HG02678 (cell line): ENCODE data around the gene TMEM141.
A peak's percentile ranks its signal among the peaks of the same experiment; 100 is the strongest.

Experiments used
- ATAC-seq: cut with Tn5 transposase; IDR thresholded peaks from one replicate; pipeline ENCODE4 v1.9.1; 2021; ENCODE audit warnings: mild to moderate bottlenecking, moderate library complexity; ENCODE audit not compliant: unreplicated experiment

Gene TMEM141

DNA sequence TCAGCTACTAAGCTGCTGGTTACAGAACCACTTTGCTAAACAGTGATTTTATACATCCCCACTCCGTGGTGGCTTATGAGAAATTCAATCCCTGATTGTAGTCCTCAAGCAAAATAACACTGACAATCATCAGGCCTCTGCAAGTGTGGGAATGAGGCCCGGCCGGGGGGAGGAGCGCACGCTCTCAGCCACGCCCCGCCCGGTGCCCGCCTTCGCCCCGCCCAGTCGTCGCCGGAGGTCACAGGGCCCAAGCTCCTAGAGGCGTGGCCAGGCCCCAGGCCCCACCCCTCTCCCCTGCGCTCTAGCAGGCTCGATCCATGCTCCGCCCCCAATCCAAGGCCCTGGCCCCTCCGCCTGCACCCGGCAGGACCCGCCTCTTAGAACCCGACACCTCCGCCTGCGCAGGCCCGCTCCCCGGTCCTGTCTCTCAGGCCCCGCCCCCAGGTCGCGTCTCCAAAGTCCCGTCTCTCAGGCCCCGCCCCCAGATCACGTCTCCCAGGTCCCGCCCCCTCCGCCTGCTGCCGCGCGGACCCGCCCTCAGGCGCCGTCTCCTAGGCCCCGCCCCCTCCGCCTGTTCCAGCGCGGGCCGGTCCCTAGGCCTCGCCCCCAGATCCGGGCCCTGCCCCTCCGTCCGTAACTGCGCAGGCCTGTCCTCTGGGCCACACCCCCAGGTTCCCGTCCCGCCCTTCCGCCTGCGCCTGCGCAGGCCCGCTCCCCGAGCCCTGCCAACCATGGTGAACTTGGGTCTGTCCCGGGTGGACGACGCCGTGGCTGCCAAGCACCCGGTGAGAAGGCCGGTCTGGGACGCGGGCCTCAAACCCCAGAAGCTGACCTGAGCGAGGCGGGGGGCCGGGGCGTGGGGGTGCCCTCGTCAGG, at the start of gene TMEM141:
TMEM141 (plus strand) TSS at position 705 of the 876 bp plus-strand sequence; CDS start at position 732, 27 bp downstream.
- peak; percentile 82 for ATAC-seq

DNA sequence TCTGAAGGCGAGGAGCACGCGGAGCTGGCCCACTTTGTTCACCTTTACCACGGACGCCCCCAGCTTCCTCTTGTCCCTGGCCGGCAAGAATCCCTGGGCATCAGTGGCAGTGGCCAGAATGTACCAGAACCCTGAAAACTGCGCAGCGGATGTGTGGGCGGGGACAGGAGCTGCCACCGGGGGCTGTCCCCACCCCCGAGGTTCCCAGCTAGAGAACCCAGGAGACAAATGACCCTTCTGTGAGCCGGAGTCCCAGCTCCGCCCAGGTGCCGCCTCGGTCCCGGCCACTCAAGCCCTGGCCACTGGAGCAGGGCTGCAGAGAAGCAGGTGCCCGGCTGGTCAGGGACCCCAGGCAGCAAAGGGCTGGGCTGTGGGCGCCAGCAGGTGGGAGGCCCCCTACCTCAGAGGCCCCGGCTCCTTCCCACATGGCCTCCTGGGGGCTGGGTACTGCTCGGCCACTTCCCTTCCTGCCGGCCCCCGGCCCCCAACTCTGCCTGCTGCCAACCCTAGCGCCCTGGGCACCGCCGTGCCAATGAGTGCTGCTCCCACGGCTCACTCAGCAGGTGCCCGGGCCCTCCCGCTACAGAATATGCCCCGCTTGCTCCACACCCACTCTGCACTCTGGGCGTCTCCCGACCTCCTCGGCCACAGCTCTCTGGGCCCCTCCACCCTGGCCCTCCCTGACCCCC, 49.1 kb upstream of the TMEM141 start:
- ATAC-seq, result no peak

DNA sequence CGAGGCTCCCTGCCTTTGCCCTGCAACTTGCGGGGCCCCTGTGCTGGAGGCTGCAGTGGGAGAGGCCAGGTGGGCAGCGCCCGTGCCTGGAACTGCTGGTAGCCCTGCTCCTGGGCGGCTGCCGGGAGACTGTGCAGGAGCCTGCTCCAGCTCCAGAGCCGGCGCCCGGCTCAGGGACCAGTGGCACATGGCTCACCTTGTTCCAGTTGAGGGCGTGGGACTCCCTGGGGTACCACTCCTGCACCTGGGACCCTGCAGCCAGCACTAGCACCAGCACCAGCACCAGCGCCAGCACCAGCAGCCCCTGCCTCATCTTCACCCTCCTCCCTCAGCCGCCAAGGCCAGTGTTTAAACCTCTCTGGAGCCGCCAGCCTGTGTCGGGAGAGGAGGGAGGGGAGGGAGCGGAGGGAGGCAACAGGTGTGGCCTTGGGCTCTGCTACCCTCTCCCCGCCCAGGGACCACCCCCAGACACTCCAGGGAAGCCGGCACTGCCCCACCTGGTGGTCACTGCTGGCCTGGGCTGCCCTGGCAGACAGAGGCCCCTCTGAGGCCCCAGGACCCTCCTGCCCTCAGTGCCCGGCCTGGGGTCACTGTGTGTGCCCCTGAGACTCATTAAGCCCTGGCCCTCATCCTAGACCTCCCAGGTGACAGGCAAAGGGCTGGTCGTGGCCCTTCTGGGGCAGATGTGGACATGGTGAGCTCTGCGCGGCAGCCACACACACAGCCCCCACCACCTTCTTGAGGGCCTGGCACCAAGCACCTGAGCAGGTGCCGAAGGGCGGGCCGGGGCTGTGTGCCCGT, 48.4 kb upstream of the TMEM141 start, which contains the start of gene LCN10:
LCN10 (minus strand) TSS at position 350 of the 801 bp plus-strand sequence; CDS start at position 313, 37 bp downstream.
- no peak for ATAC-seq

DNA sequence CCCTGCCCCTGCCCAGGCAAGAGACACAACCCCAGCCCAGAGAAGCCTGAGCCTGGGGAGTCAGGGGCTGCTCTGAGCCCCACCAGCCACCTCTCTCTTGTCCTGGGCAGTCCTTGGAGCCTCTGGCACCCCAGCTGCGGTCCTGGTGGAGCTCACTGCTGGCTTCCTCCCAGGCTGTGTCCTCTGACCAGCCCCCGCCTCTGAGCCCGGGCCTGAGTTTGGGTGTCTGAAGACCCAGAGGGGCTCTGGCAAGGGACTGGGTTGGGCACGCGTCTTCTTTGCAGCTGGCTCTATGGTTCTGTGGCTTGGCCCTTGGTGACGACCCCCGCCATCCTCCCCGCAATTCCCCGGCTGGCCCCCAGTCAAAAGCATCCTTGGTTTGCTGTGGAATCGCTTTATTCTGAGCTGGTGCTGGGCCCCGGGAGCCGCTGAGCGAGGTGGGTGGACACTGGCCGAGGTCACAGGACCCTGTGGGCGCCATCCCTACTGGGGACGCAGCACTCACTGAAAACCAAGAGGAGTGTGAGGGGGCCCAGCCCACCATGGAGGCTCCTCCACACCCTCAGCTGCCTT, 47.4 kb upstream of the TMEM141 start:
- ATAC-seq, result no peak

DNA sequence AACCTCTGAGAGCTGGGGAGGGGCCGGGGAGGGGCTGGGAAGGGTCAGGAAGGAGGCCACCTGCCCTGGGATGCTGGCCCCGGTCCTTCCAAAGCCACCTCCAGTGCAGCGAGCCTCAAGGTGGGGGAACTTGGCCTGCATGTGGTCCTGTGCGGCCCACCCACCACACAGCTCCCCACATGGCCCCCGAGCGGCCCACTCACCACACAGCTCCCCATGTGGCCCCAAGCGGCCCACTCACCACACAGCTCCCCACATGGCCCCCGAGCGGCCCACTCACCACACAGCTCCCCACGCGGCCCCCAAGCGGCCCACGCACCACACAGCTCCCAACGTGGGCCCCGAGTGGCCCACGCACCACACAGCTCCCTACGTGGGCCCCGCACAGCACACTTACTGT, 46.4 kb upstream of the TMEM141 start:
- no peak for ATAC-seq

DNA sequence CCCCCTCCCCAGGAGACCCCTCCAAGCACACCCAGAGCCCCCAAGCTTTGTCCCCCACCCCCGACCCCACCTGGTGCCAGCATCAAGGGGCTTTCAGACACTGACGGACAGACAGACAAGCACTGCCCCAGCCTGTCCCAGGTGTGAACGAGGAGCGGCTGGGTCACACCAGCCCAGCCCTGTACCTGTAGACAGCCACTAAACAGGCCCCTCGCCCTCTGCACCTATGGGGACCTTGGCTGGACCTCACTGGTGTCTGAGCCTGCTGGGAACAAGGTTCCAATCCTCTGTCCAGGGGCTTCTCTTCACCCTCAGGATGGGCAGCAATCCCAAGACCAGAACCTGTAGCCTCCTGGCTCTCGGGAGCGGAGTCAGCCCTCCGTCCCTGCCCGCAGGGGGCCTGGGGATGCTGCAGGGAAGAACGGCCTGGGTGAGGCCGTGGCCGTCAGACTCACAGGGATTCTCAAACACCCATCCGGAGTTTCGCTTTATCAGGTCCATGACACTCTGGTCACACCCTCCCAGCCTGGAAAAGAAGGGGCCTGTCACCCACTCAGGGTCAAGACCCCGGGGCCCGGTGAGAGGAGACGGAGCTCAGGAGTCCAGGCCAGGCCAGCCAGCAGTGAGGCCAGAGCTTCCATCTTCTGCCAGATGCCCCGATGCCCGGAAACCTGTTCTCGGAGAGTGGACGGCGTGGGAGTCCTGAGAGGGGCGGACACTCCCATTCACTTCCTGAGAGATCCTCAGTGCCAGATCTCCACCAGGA, 45.6 kb upstream of the TMEM141 start:
- no peak for ATAC-seq

DNA sequence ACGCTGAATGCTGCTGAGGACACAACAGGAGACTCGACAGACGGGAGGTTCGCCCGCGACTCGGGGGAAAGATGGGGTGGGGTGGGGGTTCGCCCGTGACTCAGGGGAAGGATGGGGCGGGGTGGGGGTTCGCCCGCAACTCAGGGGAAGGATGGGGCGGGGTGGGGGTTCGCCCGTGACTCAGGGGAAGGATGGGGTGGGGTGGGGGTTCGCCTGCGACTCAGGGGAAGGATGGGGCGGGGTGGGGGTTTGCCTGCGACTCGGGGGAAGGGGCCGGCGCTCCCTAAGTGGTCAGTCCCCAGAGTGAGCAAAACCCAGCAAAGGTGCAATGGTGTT, 45.0 kb upstream of the TMEM141 start:
- no peak for ATAC-seq

DNA sequence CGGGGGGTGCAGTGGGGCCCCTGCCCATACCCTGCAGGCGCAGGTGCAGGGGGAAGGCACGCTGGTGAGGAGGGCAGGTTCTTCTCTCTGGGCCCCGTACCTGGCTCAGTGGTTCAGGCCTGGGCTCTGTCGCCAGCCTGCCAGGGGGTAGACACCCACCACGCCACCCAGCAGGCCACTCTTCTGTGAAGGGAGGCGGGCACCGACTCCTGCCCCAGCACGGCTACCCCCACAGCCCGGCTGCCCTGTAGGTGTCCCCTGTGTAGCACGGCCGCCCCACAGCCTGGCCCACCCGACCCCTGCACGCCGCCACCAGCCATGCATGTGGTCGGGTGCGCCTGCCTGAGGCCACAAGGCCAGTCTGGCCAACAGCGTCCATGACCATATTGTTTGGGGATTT, 44.5 kb upstream of the TMEM141 start:
- no peak for ATAC-seq

DNA sequence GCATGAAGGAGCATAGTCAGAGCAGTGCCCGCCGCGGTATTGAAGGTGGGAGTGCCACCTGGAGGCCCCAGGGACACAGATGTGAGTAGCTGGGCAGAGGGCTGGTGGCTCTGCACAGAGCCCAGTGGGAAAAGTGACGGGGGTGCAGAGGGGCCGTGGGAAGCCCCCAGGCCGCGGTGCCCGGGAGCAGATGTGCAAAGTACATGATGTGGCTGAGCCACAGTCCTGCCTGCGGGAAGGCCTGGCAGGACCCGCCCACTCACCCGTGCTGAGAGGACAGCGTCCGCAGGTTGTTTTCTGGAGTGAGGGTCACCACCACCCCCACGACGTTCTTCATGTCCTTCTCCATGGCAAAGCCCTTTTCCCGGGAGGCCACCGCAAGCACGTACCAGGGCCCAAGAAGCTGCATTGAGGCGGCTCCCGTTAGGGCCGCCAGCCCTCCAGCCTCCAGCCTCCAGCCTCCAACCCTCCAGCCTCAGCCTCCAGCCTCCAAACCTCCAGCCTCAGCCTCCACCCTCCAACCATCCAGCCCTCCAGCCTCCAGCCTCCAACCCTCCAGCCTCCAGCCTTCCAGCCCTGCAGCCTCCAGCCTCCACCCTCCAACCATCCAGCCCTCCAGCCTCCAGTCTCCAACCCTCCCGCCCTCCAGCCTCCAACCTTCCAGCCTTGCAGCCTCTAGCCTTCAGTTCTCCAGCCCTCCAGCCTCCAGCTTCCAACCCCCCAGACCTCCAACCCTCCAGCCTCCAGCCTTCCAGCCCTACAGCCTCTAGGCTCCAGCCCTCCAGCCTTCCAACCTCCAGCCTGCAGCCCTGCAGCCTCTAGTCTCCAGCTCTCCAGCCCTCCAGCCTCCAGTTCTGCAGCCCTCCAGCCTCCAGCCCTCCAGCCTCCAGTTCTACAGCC, 43.7 kb upstream of the TMEM141 start:
- no peak for ATAC-seq

DNA sequence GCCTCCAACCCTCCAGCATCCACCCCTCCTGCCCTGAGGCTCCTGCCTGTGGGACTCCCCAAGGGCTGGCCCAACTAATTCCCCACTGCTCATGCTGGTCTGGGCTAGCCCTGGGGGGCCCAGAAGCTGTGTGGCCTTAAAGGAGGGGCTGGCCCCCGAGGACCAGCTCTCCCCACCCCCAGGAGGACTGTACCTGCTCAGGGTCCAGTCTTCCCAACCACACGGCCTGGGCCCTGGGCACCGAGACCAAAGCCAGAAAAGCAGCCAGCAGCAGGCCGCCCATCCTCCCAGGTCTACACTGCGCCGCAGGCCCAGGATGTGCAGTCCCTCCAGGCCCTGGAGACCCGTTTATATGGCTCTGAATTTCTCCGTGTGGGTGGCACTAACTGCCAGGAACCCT, 42.9 kb upstream of the TMEM141 start, which contains the start of gene LCN6:
LCN6 (minus strand) TSS at position 325 of the 400 bp plus-strand sequence; CDS start at position 283, 42 bp downstream.
- no peak for ATAC-seq

DNA sequence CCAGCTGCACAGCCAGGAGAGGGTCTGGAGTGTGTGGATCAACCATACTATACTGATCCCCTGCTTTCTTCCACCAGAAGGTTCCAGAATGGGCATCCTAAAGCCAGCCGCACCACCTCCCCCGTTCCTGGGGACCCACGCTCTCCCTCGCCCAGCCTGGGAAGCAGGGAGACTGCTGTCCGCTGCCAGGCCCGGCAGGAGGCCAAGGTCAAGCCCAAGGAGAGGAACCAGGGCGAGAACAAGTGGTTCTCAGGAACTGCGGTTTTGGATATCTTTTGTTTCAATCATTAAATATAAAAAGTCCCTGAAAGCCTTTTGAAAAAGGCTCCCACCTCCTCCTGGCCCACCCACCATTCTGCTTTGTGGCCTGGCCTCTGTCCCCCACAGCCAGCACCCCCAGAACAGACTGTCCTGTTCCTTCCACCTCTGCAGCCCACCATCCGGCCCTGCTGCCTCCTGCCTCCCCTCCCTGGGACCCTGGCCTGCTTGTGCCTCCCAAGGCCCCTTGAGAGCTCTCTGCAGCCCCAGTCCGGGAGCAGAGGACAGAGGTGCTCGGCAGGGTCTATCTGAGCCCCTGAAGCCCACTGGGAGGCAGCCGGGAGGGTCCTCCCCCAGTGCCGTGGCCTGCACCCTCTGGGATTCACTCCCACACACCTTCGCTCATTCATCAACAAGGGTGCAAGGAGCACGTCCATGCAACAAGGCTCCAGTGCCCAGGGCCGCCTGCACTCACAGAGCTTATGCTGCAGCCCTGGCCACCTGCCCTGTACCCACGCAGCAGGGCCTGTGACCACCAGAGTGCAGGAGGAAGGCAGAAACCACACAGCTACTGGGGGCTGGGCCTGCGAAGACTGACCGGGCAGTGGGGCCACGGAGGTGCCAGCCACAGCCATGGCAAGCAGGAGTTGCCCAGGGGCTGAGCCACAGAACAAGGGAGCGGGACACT, 42.2 kb upstream of the TMEM141 start:
- ATAC-seq, result no peak

DNA sequence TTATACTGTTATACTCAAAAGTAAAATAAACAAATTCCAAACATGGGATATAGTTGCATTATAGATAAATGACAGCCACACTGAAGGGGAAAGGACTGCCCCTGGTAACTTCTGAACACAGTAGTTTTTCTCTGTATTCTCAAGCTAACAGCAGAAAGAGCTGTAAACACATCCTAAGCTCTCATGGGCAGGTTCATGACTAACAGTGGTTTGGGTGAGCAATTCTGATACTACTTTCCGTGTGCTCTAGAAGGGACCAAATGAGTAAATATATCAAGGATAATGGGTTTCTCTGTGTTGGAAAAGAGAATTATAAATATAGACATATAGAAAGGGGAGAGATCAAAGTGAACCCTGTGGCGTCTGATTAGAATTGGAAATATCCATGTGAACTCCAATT, 40.6 kb upstream of the TMEM141 start:
- ATAC-seq, result no peak

DNA sequence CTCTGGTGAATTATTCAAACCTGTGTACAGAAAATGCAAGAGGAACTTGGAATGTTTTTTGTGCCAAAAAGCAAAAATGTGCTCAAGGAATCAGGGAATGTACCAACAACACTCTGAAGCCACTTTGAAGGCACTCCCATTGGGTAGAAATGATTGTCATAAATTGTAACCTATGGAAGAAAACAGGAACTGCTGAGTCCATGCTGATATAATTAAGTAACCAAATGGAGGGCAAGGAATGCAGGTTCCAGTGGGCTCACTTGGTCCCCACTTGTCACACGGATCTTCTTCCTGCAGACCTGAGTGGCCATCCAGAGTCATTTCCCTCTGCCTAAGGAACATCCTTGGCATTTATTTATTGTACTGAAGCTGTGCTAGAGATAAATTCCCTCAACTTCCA, 39.9 kb upstream of the TMEM141 start:
- ATAC-seq, result no peak

DNA sequence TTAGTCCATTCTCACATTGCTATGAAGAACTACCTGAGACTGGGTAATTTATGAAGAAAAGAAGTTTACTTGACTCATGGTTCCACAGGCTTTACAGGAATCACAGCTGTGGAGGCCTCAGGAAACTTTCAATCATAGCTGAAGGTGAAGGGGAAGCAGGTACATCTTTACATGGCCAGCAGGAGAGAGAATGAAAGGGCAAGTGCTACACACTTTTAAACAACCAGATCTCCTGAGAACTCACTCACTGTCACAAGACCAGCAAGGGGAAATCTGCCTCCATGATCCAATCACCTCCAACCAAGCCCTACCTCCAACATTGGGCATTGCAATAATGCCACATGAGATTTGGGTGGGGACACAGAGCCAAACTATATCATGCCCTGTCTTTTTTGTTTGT, 39.3 kb upstream of the TMEM141 start:
- no peak for ATAC-seq

DNA sequence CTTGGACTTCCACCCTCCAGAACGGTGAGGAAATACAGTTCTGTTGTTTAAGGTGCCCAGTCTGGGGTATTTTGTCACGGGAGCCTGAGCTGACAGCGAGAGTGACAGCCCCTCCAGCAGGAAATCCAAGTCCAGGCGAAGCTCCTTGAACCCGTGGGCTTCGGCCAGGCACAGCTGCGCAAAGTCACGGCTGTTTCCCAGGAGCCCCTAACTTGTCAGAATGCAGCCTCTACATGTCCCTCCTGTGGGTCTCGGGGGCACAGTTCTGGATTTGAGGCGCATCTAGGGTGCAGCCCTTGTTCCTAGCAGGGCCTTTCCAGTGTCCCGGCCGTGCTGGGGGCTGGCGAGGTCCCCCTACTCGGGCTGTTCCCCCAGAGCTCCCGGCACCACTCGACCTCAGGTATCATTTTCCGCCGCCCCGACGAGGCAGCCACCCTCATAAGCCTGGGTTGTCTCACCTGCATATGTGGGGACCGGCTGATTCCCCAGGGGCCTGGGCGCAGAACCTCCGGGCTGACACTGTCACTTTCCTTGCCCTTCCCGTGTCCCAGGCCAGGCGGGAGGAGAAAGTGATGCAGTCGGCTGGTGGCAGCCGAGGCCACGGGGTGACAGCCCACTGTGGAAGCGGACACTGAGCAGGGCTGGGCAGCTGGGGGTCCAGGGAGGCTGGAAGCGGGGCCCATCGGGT, 37.6 kb upstream of the TMEM141 start:
- ATAC-seq, result no peak

DNA sequence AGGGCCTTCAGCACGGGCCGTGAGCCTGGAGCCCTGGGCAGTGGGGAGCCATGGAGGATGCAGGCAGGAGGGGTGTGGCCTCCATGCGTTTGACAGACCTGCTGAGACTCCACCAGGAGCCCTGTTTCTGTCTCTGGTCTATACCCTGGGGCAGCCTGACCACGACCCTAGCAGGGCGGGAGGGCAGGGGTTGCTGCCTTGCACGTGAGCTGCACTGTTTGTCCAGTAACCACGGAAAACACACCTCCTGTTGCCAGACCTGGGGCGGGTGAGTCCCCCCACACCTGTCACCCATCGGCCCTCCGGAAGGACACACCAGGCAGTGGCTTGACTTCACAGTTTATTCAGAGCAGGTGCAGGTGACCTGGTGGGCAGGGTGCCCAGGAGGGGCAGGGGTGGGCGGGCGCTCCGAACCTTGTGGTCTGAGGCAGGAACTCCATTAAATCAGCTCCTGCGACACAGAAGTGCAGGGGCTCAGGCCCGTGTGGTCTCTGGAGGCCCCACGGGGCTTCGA, 37.0 kb upstream of the TMEM141 start:
- ATAC-seq, result no peak

DNA sequence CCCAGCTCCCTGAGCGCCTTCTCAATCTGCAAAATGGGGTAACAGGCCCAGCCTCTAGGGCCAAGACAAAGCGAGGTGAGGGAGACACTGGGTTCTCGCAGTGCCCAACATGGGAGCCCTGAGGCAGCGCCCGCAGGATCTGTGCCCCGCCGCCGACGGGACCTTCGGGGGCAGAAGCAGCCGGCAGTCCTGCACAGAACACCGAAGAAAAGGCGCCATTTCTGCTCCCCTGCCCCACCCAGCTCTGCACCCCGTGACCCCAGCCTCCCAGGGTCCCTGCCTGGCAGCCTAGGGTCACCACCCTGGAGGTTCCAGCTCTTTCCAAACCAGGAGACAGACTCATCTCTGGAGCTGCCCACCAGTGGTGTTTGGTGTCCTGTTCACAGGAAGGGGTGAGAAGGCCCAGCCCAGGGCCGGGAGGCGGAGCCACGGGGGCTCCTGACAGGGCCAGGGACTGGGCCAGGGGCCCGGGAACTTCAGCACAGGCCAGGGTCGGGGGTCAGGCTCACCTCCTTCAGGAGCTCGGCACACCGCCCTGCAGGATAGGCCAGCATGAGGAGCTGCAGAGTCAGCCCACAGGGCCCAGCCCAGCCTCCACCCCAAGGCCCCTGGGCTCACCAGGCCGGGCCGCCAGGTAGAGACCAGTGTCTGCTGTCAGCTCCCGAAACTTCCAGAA, 36.4 kb upstream of the TMEM141 start:
- ATAC-seq, result no peak
